ENCODE measurements around the gene ZNF831. TPM values are rescaled to one million over a fixed set of nuclear protein-coding genes. Genes with fewer than 3 reads are reported as not detected.
A peak's percentile ranks its signal among the peaks of the same experiment; 100 is the strongest.

ZNF831 gene
- total RNA-seq, 4 donors from 2014 or later = 0.20 to 3.8 (median 2.3) TPM

DNA sequence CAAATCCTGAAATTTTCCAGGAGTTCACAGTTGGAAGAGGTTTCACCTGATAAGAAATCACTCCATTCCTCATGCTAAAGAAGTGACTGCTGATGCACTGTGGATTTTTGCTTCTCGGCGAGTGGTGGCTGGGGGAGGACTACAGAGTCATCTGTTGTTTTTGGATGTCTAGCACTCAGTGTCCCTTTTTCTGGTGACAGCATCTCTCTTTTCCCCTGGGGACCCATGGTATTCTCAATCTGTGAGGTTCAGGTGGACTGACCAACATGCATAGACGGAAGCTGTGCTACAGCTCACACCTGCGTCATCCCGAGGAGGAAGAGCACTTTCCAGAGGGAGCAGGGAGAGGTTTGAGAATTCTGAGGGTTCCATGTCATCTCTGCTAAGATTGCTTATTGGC is 42.7 kb upstream of the ZNF831 start:
- in situ Hi-C loops (cut with MboI; ENCODE audit: low pct_ligation_motif_present in 1 of 4, low pct_unique_long_range_greater_than_20kb in 1 of 4, low sequenced_read_pairs in 3 of 4) (no loop called here), intact Hi-C loops (cut with DNase I; ENCODE audit: low total_unique reads) (no loop called here)
- Histone ChIP-seq H3K9me3 (no peaks in the 10 kb centered on the region), H3K27me3 (peaks cover 4% of the 10 kb centered on the region), H3K4me3 (no peak overlapping the region), H3K27ac (no peak overlapping the region), H3K36me3 (no peaks in the 10 kb centered on the region), H3K4me1 (peaks cover 0 to 8% (median 0%) of the 10 kb centered on the region in 4 donors)
- DNase-seq = no peak
- 81% methylated on average over 5 of the region's 5 CpGs; no CpG with 5 or more reads in 1 of the 2 donors for WGBS, 2 donors (ENCODE audit: low coverage in 1 of 2)
- TF ChIP-seq POLR2A (IDR thresholded peaks at IDR 0.05) (no peak), POLR2AphosphoS5 (IDR thresholded peaks at IDR 0.05) (no peak), EP300 (IDR thresholded peaks at IDR 0.05; ENCODE audit: low read depth) (no peak)
- TF ChIP-seq, protein P1, sequence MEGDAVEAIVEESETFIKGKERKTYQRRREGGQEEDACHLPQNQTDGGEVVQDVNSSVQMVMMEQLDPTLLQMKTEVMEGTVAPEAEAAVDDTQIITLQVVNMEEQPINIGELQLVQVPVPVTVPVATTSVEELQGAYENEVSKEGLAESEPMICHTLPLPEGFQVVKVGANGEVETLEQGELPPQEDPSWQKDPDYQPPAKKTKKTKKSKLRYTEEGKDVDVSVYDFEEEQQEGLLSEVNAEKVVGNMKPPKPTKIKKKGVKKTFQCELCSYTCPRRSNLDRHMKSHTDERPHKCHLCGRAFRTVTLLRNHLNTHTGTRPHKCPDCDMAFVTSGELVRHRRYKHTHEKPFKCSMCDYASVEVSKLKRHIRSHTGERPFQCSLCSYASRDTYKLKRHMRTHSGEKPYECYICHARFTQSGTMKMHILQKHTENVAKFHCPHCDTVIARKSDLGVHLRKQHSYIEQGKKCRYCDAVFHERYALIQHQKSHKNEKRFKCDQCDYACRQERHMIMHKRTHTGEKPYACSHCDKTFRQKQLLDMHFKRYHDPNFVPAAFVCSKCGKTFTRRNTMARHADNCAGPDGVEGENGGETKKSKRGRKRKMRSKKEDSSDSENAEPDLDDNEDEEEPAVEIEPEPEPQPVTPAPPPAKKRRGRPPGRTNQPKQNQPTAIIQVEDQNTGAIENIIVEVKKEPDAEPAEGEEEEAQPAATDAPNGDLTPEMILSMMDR (IDR thresholded peaks at IDR 0.05) = no peak

- Histone ChIP-seq H3K4me3 (no peak overlapping the region), H3K9me3 (no peaks in the 10 kb centered on the region), H3K4me1 (peaks cover 0 to 12% (median 0%) of the 10 kb centered on the region in 4 donors), H3K27ac (peak overlapping the region in 2 of 4 donors; percentile 35 to 43), H3K36me3 (no peaks in the 10 kb centered on the region), H3K27me3 (peaks cover 4% of the 10 kb centered on the region)
- intact Hi-C loops (cut with DNase I; ENCODE audit: low total_unique reads) = no loop called here
- no peak for TF ChIP-seq POLR2A (IDR thresholded peaks at IDR 0.05)
- TF ChIP-seq, protein P1 (IDR thresholded peaks at IDR 0.05) = no peak
- TF ChIP-seq POLR2AphosphoS5 (IDR thresholded peaks at IDR 0.05) = no peak
- TF ChIP-seq EP300 (IDR thresholded peaks at IDR 0.05; ENCODE audit: low read depth) = no peak
- no peak for DNase-seq
- in situ Hi-C loops (cut with MboI; ENCODE audit: low pct_ligation_motif_present in 1 of 4, low pct_unique_long_range_greater_than_20kb in 1 of 4, low sequenced_read_pairs in 3 of 4) = no loop called here
- 55 to 82% methylated on average over 2 to 8 of the region's 8 CpGs for WGBS, 2 donors (ENCODE audit: low coverage in 1 of 2)
Measured at GRCh38 chr20:59121714-59122565, 41.7 kb upstream of the ZNF831 start.

DNA sequence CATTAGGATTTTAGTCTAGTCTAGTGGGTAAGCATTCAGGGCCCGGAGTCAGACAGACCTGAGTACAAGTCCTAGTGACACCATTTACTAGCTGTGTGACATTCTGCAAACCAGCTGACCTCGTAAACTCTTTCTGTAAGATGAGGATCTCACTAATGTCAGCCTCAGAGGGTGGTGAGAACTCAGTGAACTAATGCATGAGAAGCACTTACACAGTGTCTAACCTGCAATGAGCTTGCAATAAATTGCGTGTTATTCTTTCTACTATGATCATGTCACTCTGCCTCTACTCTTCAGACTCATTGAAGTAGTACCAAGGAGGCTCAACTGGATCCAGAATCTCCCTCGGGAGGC is 41.1 kb upstream of the ZNF831 start:
- Histone ChIP-seq H3K4me3 (no peak overlapping the region), H3K9me3 (no peaks in the 10 kb centered on the region), H3K4me1 (peaks cover 0 to 12% (median 0%) of the 10 kb centered on the region in 4 donors), H3K27me3 (peaks cover 4% of the 10 kb centered on the region), H3K27ac (peak overlapping the region in 3 of 4 donors; percentile 16 to 43 (median 35)), H3K36me3 (no peaks in the 10 kb centered on the region)
- 77 to 82% methylated on average over 2 to 4 of the region's 4 CpGs for WGBS, 2 donors (ENCODE audit: low coverage in 1 of 2)
- intact Hi-C loops (cut with DNase I; ENCODE audit: low total_unique reads) (no loop called here), in situ Hi-C loops (cut with MboI; ENCODE audit: low pct_ligation_motif_present in 1 of 4, low pct_unique_long_range_greater_than_20kb in 1 of 4, low sequenced_read_pairs in 3 of 4) (no loop called here)
- DNase-seq = no peak
- no peak for TF ChIP-seq POLR2AphosphoS5 (IDR thresholded peaks at IDR 0.05)
- no peak for TF ChIP-seq EP300 (IDR thresholded peaks at IDR 0.05; ENCODE audit: low read depth)

DNA sequence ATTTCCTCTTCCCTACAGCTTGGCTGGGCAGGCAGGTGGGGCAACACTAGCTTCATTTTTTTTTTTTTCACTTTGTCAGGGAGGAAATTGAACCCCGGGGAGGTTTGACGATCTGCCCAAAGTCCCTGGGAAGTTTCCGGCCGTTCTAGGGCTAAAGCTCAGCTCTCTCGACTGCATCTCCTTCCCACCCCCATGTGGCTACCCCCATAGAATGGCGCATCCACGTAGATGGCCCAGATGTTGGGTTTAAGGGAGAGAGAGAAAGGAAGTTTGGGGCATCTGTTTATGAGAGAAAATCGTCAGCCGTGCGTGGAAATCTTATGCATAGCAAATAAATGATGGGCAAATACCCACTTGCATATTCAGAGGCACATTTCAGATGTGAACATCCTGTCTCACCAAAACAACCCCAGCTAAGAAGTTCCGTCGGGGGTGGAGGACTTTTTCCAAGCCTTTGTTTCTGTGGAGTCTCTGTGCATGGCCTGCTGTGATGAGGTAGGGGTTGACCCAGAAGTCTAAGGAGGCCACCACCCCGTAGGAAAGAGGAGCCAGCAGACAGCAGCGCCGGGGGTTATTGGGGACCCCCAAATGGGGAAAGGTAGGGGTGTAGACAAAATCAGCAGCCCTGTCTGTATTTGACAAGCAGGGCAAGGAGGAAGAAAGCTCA is 40.5 kb upstream of the ZNF831 start:
- no peak for TF ChIP-seq POLR2AphosphoS5 (IDR thresholded peaks at IDR 0.05)
- TF ChIP-seq POLR2A (IDR thresholded peaks at IDR 0.05) = no peak
- no peak for TF ChIP-seq EP300 (IDR thresholded peaks at IDR 0.05; ENCODE audit: low read depth)
- TF ChIP-seq, protein P1 (IDR thresholded peaks at IDR 0.05) = no peak
- peaks cover 4% of the 10 kb centered on the region for H3K27me3 ChIP-seq
- H3K36me3 ChIP-seq = no peaks in the 10 kb centered on the region
- H3K4me1 ChIP-seq = peaks cover 0 to 12% (median 0%) of the 10 kb centered on the region in 4 donors
- DNase-seq = peak; percentile 21
- intact Hi-C loops (cut with DNase I; ENCODE audit: low total_unique reads) = no loop called here
- H3K4me3 ChIP-seq = no peak overlapping the region
- WGBS, 2 donors (ENCODE audit: low coverage in 1 of 2) = 59 to 73% methylated on average over 10 to 15 of the region's 15 CpGs
- in situ Hi-C loops (cut with MboI; ENCODE audit: low pct_ligation_motif_present in 1 of 4, low pct_unique_long_range_greater_than_20kb in 1 of 4, low sequenced_read_pairs in 3 of 4) = no loop called here
- H3K9me3 ChIP-seq = no peaks in the 10 kb centered on the region
- H3K27ac ChIP-seq = peak overlapping the region in 3 of 4 donors; percentile 16 to 43 (median 35)
